GM12874 (cell line): ENCODE measurements around the gene OR3A3.

Source experiments
- TF ChIP-seq, protein P1 (sequence below): IDR thresholded peaks from 2 replicates; pipeline ENCODE4 v1.5.1; 2011; ENCODE audit warnings: low read depth, mild to moderate bottlenecking, control low read depth, low read length, moderate library complexity; ENCODE audit not compliant: insufficient read depth

OR3A3 gene

GRCh38 chr17:3448059-3448665 lies 37.0 kb downstream of the OR3A3 start:
- TF ChIP-seq, protein P1, sequence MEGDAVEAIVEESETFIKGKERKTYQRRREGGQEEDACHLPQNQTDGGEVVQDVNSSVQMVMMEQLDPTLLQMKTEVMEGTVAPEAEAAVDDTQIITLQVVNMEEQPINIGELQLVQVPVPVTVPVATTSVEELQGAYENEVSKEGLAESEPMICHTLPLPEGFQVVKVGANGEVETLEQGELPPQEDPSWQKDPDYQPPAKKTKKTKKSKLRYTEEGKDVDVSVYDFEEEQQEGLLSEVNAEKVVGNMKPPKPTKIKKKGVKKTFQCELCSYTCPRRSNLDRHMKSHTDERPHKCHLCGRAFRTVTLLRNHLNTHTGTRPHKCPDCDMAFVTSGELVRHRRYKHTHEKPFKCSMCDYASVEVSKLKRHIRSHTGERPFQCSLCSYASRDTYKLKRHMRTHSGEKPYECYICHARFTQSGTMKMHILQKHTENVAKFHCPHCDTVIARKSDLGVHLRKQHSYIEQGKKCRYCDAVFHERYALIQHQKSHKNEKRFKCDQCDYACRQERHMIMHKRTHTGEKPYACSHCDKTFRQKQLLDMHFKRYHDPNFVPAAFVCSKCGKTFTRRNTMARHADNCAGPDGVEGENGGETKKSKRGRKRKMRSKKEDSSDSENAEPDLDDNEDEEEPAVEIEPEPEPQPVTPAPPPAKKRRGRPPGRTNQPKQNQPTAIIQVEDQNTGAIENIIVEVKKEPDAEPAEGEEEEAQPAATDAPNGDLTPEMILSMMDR = no peak

DNA sequence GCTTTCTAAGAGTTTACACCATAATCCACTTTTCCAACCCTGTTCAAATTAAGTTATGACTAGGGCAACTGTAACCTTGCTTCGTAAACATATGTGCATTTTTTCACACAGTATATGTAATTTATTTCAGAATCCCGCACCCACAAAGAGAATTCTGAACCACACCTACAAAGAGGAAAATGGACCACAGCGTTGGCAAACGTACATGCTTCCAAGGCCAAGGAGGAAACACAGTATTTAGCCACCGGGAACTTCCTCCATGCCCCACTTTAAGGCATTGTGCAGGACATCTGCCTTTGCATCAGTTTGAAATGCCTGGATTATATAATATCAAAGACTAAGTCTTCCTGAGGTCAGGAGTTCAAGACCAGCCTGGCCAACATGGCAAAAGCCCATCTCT lies 58.4 kb downstream of the OR3A3 start:
- TF ChIP-seq, protein P1 = no peak

- TF ChIP-seq, protein P1 = no peak
These were observed 60.4 kb downstream of the OR3A3 start, which contains the start of gene SPATA22 for GRCh38 chr17:3471599-3471998. SPATA22 (minus strand) TSS chr17:3471819; CDS start chr17:3469325, 2,494 bp downstream.

DNA sequence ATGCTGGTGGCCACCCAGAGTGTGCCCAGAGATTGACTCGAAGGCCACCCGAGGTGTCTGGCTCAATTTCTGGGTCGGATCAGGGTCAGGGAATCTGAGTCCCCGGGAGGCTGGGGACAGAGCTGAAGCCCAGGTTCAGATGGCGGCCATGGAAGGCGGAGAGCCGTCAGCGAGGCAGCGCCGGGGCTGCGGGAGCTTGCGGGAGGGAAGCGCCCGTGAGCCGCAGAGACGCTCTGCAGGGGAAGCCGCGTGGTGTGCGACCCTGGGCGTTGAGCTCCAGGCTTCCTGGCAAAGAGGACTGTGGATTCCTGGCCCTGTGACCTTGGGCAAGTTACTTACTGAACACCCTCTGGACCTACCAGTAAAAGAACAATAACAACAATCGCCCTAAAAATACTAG lies 61.0 kb downstream of the OR3A3 start:
- TF ChIP-seq, protein P1 = no peak
